IPS-18a (cell line): ENCODE data around the gene PTH2.

Source experiments
- H3K27ac ChIP-seq: one replicate; pipeline ENCODE4 v1.5.1; 2013; ENCODE audit warnings: low read length
- H3K27me3 ChIP-seq: one replicate; pipeline ENCODE4 v1.6.1; 2013; ENCODE audit warnings: mild to moderate bottlenecking, low read length; ENCODE audit not compliant: control insufficient read depth, insufficient read depth
- H3K36me3 ChIP-seq: one replicate; pipeline ENCODE4 v1.6.1; 2013; ENCODE audit warnings: low read depth, low read length; ENCODE audit not compliant: control insufficient read depth
- H3K4me1 ChIP-seq: one replicate; pipeline ENCODE4 v1.6.1; 2013; ENCODE audit warnings: low read depth, low read length; ENCODE audit not compliant: control insufficient read depth
- H3K4me3 ChIP-seq: one replicate; pipeline ENCODE4 v1.5.1; 2013; ENCODE audit warnings: low read length
- H3K9ac ChIP-seq: one replicate; pipeline ENCODE4 v1.6.1; 2013; ENCODE audit warnings: mild to moderate bottlenecking, low read length, moderate library complexity
- H3K9me3 ChIP-seq: one replicate; pipeline ENCODE4 v1.6.1; 2013; ENCODE audit warnings: low read depth, low read length; ENCODE audit not compliant: control insufficient read depth

Gene PTH2

GRCh38 chr19:49459388-49459787, 36.1 kb upstream of the PTH2 start:
- H3K27ac ChIP-seq = no peak overlapping the region

DNA sequence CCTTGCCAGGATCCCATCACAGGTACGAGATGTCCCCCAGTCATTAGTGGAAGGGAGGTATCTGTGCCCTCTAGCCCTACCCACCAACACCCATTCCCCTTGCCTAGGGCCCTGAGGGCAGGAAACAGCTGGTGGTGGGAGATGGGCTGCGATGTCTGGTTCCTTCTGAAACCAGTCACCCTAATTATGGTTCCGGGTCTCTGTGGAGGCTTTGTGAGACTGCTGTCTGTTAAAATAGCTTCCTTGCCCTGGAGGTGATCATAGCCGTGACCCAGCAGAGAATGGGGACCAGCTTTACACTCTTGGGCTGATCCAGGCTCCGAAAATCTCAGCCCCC, 35.3 kb upstream of the PTH2 start:
- no peak overlapping the region for H3K27ac ChIP-seq
- H3K27me3 ChIP-seq = no peaks in the 10 kb centered on the region
- H3K9me3 ChIP-seq = no peaks in the 10 kb centered on the region
- H3K36me3 ChIP-seq = no peaks in the 10 kb centered on the region
- peaks cover 4% of the 10 kb centered on the region for H3K4me1 ChIP-seq
- no peak overlapping the region for H3K9ac ChIP-seq
- no peak overlapping the region for H3K4me3 ChIP-seq

More at GRCh38 chr19:49459388-49459787, 36.1 kb upstream of the PTH2 start:
- no peaks in the 10 kb centered on the region for H3K9me3 ChIP-seq
- no peak overlapping the region for H3K4me3 ChIP-seq
- H3K4me1 ChIP-seq = no peaks in the 10 kb centered on the region
- H3K9ac ChIP-seq = no peak overlapping the region
- no peaks in the 10 kb centered on the region for H3K36me3 ChIP-seq
- H3K27me3 ChIP-seq = no peaks in the 10 kb centered on the region

DNA sequence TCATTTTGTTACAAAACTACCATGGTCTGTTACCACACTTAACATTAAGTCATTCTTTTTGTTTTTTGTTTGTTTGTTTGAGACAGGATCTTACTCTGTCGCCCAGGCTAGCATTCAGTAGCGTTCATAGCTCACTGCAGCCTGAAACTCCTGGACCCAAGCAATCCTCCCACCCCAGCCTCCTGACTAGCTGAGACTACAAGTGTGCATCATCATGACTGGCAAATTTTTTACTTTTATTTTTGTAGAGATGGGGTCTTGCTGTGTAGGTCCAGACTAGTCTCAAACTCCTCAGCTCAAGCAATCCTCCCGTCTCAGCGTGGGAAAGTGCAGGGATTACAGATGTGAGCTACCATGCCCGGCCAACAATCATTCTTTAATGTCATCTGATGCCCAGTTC, 33.1 kb upstream of the PTH2 start:
- H3K36me3 ChIP-seq = no peaks in the 10 kb centered on the region
- H3K9ac ChIP-seq = no peak overlapping the region
- H3K27me3 ChIP-seq = no peaks in the 10 kb centered on the region
- no peaks in the 10 kb centered on the region for H3K9me3 ChIP-seq
- peaks cover 4% of the 10 kb centered on the region for H3K4me1 ChIP-seq
- H3K27ac ChIP-seq = no peak overlapping the region
- no peak overlapping the region for H3K4me3 ChIP-seq

- H3K9me3 ChIP-seq = no peaks in the 10 kb centered on the region
- H3K36me3 ChIP-seq = no peaks in the 10 kb centered on the region
- H3K9ac ChIP-seq = no peak overlapping the region
- H3K4me1 ChIP-seq = peaks cover 4% of the 10 kb centered on the region
- no peak overlapping the region for H3K4me3 ChIP-seq
- no peaks in the 10 kb centered on the region for H3K27me3 ChIP-seq
- no peak overlapping the region for H3K27ac ChIP-seq
Measured at GRCh38 chr19:49455773-49456172, 32.5 kb upstream of the PTH2 start.

DNA sequence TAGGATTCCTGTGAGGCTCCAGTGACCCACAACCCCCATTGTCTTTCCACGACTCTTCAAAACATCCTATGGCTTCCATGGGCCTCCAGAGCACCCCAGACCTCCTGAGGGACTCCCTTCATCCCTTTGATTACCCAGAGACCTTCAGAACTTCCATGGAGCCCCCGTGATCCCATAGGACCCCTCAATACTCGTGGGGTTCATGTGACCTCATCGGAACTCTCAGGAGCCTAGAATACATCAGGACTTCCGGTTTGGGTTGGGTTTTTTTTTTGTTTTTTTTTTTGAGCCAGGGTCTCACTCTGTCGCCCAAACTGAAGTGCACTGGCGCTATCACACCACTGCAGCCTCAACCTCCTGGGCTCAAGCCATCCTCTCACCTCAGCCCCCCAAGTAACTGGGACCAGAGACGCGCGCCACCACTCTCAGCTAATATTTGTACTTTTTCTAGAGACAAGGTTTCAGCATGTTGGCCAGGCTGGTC, 30.6 kb upstream of the PTH2 start:
- peaks cover 4% of the 10 kb centered on the region for H3K36me3 ChIP-seq
- H3K9me3 ChIP-seq = no peaks in the 10 kb centered on the region
- H3K4me1 ChIP-seq = peaks cover 4% of the 10 kb centered on the region
- peak overlapping the region; percentile 99 for H3K27ac ChIP-seq
- no peaks in the 10 kb centered on the region for H3K27me3 ChIP-seq
- H3K9ac ChIP-seq = peak overlapping the region; percentile 100
- H3K4me3 ChIP-seq = peak overlapping the region; percentile 100

- H3K4me1 ChIP-seq = peaks cover 4% of the 10 kb centered on the region
- peak within 1 kb of the TSS; percentile 99 for H3K27ac ChIP-seq
- H3K4me3 ChIP-seq = peak within 1 kb of the TSS; percentile 100
- H3K9me3 ChIP-seq = no peaks in the 10 kb centered on the region
- H3K27me3 ChIP-seq = no peaks in the 10 kb centered on the region
- H3K9ac ChIP-seq = peak within 1 kb of the TSS; percentile 100
- H3K36me3 ChIP-seq = peaks cover 4% of the 10 kb centered on the region
Measured at GRCh38 chr19:49453013-49453756, 29.9 kb upstream of the PTH2 start, which contains the start of gene ALDH16A1. TSS of gene ALDH16A1 (plus strand) at chr19:49453225. CDS start at chr19:49453332, 107 bp downstream.

- Histone ChIP-seq H3K27ac (peak within 1 kb of the TSS; percentile 72), H3K4me3 (peak within 1 kb of the TSS; percentile 100), H3K27me3 (no peaks in the 10 kb centered on the region), H3K9me3 (no peaks in the 10 kb centered on the region), H3K4me1 (peaks cover 4% of the 10 kb centered on the region), H3K9ac (peak within 1 kb of the TSS; percentile 100), H3K36me3 (peaks cover 5% of the 10 kb centered on the region)
Measured at GRCh38 chr19:49451430-49452181, 28.4 kb upstream of the PTH2 start, which contains the start of gene PIH1D1. TSS of gene PIH1D1 (minus strand) at chr19:49451814. CDS start at chr19:49451574, 240 bp downstream.

- Histone ChIP-seq H3K9me3 (no peaks in the 10 kb centered on the region), H3K9ac (no peak overlapping the region), H3K27me3 (no peaks in the 10 kb centered on the region), H3K36me3 (peaks cover 9% of the 10 kb centered on the region), H3K4me3 (peak overlapping the region; percentile 89), H3K4me1 (peaks cover 4% of the 10 kb centered on the region), H3K27ac (no peak overlapping the region)
Measured at GRCh38 chr19:49450405-49450804, 27.2 kb upstream of the PTH2 start.

DNA sequence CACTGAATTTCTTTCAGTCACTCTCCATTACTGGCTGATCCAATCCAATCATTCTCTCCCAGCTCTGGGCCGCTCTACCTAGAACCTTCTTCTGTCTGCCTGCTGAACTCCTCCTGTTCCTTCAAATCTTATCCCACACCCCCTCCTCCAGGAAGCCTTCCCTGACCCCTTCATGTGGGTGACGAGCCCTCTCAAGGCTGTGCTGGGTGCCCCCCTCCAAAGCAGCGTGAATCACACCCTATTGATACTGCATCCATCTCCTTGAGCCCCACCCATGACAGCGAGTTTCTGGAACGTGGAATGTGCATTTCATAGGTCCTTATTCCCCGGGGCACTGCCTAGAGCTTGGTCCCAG, 25.2 kb upstream of the PTH2 start:
- Histone ChIP-seq H3K36me3 (peaks cover 9% of the 10 kb centered on the region), H3K9me3 (no peaks in the 10 kb centered on the region), H3K9ac (no peak overlapping the region), H3K27ac (no peak overlapping the region), H3K4me1 (no peaks in the 10 kb centered on the region), H3K27me3 (no peaks in the 10 kb centered on the region), H3K4me3 (no peak overlapping the region)

DNA sequence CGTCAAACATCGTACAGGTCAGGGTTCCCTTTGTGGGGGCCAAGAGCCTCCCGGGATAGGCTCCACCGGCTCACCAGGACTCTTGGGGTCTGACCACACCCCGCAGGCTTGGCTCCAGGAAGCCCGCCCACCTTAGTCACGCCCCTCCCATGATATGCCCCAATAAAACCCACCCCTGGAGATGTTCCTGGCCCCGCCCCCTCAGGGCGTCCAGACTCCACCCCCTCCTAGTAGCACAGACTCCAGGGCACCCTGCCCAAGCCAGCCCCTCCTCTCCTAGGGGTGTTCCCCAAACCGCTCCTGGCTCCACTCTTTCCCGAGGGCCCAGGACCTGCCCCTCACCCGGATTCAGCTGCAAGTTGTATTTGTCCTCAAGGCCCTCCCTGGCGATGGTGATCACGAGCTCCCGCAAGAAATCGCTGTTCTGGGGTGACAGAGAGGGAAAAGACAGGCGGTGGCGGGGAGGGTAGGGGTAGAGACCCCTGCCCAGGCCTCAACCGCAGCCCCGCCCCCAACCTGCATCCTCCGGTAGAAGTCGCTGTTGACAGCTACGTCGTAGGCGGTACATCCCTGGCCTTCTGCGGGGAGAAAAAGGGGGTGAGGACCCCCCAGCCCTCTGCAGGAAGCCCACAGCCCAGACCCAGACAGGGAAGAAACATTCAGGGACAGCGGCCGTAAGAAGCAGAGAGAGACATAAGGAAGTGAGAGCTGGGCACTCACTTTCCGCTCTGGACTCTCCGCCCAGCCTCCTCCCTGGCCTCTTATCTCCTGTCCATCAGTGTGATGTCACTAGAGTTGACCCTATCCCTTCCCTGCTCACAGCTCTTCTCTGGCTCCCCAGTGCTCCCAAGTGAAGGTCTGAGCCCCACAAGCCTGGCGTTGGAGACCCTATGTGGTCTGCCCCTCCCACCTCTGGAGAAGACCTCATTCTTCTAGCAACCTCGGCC, 24.5 kb upstream of the PTH2 start:
- Histone ChIP-seq H3K4me1 (no peaks in the 10 kb centered on the region), H3K27ac (no peak overlapping the region), H3K4me3 (no peak overlapping the region), H3K27me3 (no peaks in the 10 kb centered on the region), H3K9me3 (no peaks in the 10 kb centered on the region), H3K9ac (no peak overlapping the region), H3K36me3 (peaks cover 9% of the 10 kb centered on the region)

DNA sequence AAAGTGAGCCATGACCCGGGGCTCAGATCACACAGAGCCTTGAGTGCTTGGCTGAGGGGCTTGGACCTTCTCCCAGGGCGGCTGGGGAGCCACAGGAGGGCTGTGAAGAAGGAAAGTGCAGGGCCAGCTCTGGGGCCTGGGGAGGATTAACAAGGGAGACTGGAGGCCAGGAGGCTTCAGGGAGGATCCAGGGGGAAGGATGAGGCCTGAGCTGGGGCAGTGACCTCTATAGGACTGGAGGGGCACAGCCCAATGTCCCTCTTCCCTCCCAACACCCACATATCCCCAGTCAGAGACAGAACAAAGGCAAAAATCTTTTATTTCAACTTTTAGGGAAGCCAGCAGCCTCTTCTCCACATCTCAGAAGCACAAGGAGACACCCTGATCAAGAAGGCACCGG, 22.8 kb upstream of the PTH2 start:
- H3K9me3 ChIP-seq = no peaks in the 10 kb centered on the region
- H3K27ac ChIP-seq = no peak overlapping the region
- peaks cover 13% of the 10 kb centered on the region for H3K27me3 ChIP-seq
- peaks cover 9% of the 10 kb centered on the region for H3K36me3 ChIP-seq
- peaks cover 3% of the 10 kb centered on the region for H3K4me1 ChIP-seq
- H3K9ac ChIP-seq = no peak overlapping the region
- H3K4me3 ChIP-seq = no peak overlapping the region
